T-helper 9 cell (primary cell): ENCODE measurements around the gene LHX4.
"Not testable (repeated sequence)": the region's sequence is repeated elsewhere in the genome, so short reads cannot be mapped to it uniquely, and the experiment has no call there.

Experiments
- DNase-seq: peaks from one replicate; pipeline ENCODE4 v3.0.0-alpha.2; 2020

The LHX4 gene

GRCh38 chr1:180198196-180198595 is 31.9 kb upstream of the LHX4 start:
- no peak for DNase-seq

- DNase-seq: no peak
Observed at GRCh38 chr1:180198611-180199010, 31.5 kb upstream of the LHX4 start.

GRCh38 chr1:180199018-180199417 is 31.0 kb upstream of the LHX4 start:
- no peak for DNase-seq

GRCh38 chr1:180201451-180202200 is 28.4 kb upstream of the LHX4 start:
- no peak for DNase-seq

GRCh38 chr1:180202588-180202987 is 27.5 kb upstream of the LHX4 start:
- not testable (repeated sequence) for DNase-seq

GRCh38 chr1:180204231-180204630 is 25.8 kb upstream of the LHX4 start:
- DNase-seq: no peak

GRCh38 chr1:180206581-180206980 is 23.5 kb upstream of the LHX4 start:
- no peak for DNase-seq

- DNase-seq: no peak
Observed at GRCh38 chr1:180208264-180208663, 21.8 kb upstream of the LHX4 start.

- DNase-seq: no peak
Observed at GRCh38 chr1:180210008-180210620, 19.9 kb upstream of the LHX4 start.

- DNase-seq: no peak
Observed at GRCh38 chr1:180211156-180211859, 18.8 kb upstream of the LHX4 start.

- DNase-seq: no peak
Observed at GRCh38 chr1:180211860-180212229, 18.2 kb upstream of the LHX4 start.

GRCh38 chr1:180213401-180214170 is 16.5 kb upstream of the LHX4 start:
- DNase-seq: peak; percentile 28

GRCh38 chr1:180215856-180216625 is 14.0 kb upstream of the LHX4 start:
- no peak for DNase-seq

- no peak for DNase-seq
Observed at GRCh38 chr1:180217006-180217405, 13.1 kb upstream of the LHX4 start.

- DNase-seq: no peak
Observed at GRCh38 chr1:180218806-180219765, 11.0 kb upstream of the LHX4 start.

- no peak for DNase-seq
Observed at GRCh38 chr1:180219776-180220175, 10.3 kb upstream of the LHX4 start.

GRCh38 chr1:180221462-180221861 is 8.6 kb upstream of the LHX4 start:
- DNase-seq: no peak

GRCh38 chr1:180224902-180225301 is 5.2 kb upstream of the LHX4 start:
- DNase-seq: no peak

GRCh38 chr1:180225403-180225802 is 4.7 kb upstream of the LHX4 start:
- no peak for DNase-seq

GRCh38 chr1:180227861-180228647 is 2.0 kb upstream of the LHX4 start:
- DNase-seq: no peak
